HepG2 (cell line): ENCODE data around the gene TBL3. TPM values are rescaled to one million over a fixed set of nuclear protein-coding genes. Genes with fewer than 3 reads are reported as not detected.

Experiments used
- ELF4 ChIP-seq: sonication (generic); formaldehyde crosslinking; IDR thresholded peaks from 2 replicates; pipeline ENCODE4 v1.5.0; 2020; ENCODE audit warnings: missing genetic modification reagents, mild to moderate bottlenecking, moderate library complexity, borderline replicate concordance
- HMGXB4 ChIP-seq, 2 experiments: sonication (generic) in 1 of 2; formaldehyde crosslinking in 1 of 2; IDR thresholded peaks; 2 replicates each; pipeline versions ENCODE4 v1.4.0 to v1.6.1; 2018 to 2020; ENCODE audit warnings: missing genetic modification reagents in 2 of 2, borderline replicate concordance in 1 of 2, low read depth in 1 of 2, mild to moderate bottlenecking in 1 of 2, missing biosample characterization in 1 of 2
- KAT7 ChIP-seq: IDR thresholded peaks from 2 replicates; pipeline ENCODE4 v1.6.1; 2018; ENCODE audit warnings: borderline replicate concordance, missing compliant biosample characterization
- KDM4B ChIP-seq: sonication (generic); formaldehyde crosslinking; IDR thresholded peaks from 2 replicates; pipeline ENCODE4 v1.4.0; 2020; ENCODE audit warnings: missing genetic modification reagents
- KLF11 ChIP-seq: IDR thresholded peaks from 2 replicates; pipeline ENCODE4 v1.6.1; 2016; ENCODE audit warnings: missing compliant biosample characterization
- NFE2L2 ChIP-seq: fragments of 150-350 bp; IDR thresholded peaks from 2 replicates; pipeline ENCODE4 v1.6.1; 2014; ENCODE audit warnings: low read length
- ZBTB40 ChIP-seq, 2 experiments: fragments of 450-650 bp in 1 of 2; sonication (generic) in 1 of 2; formaldehyde crosslinking in 1 of 2; IDR thresholded peaks; 2 replicates each; pipeline versions ENCODE4 v1.6.1 to v1.8.0; 2016 to 2022; ENCODE audit warnings: antibody characterized with exemption in 1 of 2, mild to moderate bottlenecking in 1 of 2, missing genetic modification reagents in 1 of 2
- ZNF674 ChIP-seq: sonication (generic); formaldehyde crosslinking; IDR thresholded peaks from 2 replicates; pipeline ENCODE4 v1.5.0; 2020; ENCODE audit warnings: low read depth, mild to moderate bottlenecking, missing genetic modification reagents
- polyA plus RNA-seq, 8 experiments: library from polyadenylated mRNA; depleted of rRNA in 3 of 8; stranded (reverse) in 7 of 8; unstranded in 1 of 8; fragments of >200 nt; fragmentation: Illumina TruSeq in 4 of 8; extraction: Trizol in 4 of 8; gene quantifications; 2 replicates each; pipeline versions ENCODE4 v1.2.1 to v1.2.3, GENCODE V29; 2011 to 2016; ENCODE audit warnings: low read depth in 4 of 8, missing spikeins in 1 of 8, mixed read lengths in 1 of 8; ENCODE audit not compliant: insufficient read depth in 1 of 8
- total RNA-seq, 5 experiments: library from RNA; depleted of rRNA; stranded (reverse); fragments of >200 nt; fragmentation: Illumina TruSeq; extraction: Trizol; gene quantifications; 2 replicates each; pipeline ENCODE4 v1.2.3, GENCODE V29; 2016; ENCODE audit warnings: low read depth in 1 of 5
- TF ChIP-seq, protein P1 (sequence below): sonication (generic); formaldehyde crosslinking; IDR thresholded peaks from 2 replicates; pipeline ENCODE4 v1.4.0; 2020; ENCODE audit warnings: mild to moderate bottlenecking, missing genetic modification reagents
- TF ChIP-seq, protein P2 (sequence below): sonication (generic); formaldehyde crosslinking; IDR thresholded peaks from 2 replicates; pipeline ENCODE4 v1.5.1; 2020; ENCODE audit warnings: mild to moderate bottlenecking, missing genetic modification reagents, moderate library complexity

TBL3 gene
- total and polyA plus RNA-seq, 2 of the 13 experiments (the other 11 are each of a cell fraction or from before 2014, with no cell fraction given), result 16.8 to 38.0 TPM

DNA sequence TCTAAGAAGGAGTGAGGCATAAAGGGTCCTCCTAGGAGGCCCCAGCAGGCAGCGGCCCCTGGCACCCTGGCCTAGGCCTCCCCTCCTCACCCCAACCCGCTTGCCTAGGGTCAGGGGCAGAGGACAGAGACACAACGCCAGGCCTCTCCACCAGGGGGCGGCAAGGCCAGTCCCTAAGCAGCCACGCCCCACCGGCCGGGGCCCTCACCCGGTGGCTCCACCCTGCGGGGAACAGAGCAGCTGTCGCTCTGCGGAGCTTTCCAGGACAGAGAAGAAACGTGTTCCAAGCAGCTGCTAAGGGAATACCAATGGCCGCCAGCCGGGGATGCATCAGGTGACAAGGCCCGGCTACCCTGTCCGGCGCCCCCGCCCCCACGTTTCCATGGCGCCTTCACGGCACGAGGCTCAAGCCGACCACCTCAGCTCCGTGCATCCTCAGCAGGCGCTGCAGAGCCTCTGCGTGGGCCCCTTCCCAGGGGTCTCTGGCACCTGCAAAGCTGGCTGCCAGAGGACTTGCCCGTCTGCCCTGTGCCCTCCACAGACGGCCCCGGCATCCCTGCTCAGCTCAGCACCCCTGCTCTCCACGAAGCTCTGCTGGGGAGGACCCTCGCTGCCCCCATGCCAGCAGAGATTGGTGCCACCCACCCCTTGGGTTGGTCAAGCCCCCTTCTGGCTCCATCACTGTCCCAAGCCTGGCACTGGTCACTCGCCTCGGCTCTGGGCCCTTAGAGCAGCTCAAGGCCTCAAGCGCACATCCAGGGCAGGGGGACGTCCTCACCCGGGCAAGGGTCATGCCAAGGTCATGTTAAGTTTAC lies 32.2 kb downstream of the TBL3 start (continued):
- TF ChIP-seq, protein P1, sequence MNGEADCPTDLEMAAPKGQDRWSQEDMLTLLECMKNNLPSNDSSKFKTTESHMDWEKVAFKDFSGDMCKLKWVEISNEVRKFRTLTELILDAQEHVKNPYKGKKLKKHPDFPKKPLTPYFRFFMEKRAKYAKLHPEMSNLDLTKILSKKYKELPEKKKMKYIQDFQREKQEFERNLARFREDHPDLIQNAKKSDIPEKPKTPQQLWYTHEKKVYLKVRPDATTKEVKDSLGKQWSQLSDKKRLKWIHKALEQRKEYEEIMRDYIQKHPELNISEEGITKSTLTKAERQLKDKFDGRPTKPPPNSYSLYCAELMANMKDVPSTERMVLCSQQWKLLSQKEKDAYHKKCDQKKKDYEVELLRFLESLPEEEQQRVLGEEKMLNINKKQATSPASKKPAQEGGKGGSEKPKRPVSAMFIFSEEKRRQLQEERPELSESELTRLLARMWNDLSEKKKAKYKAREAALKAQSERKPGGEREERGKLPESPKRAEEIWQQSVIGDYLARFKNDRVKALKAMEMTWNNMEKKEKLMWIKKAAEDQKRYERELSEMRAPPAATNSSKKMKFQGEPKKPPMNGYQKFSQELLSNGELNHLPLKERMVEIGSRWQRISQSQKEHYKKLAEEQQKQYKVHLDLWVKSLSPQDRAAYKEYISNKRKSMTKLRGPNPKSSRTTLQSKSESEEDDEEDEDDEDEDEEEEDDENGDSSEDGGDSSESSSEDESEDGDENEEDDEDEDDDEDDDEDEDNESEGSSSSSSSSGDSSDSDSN (CRISPR knock-in tag), result peak; percentile 68
- no peak for TF ChIP-seq ELF4 (CRISPR knock-in tag)
- TF ChIP-seq KLF11 (CRISPR knock-in tag), result no peak
- peak; percentile 87 to 96 for TF ChIP-seq HMGXB4 (CRISPR knock-in tag; IDR thresholded peaks at IDR 0.05; ENCODE audit: borderline replicate concordance in 1 of 2, low read depth in 1 of 2)
- 0 out of 2 replicates have a peak, but pooled peaks have one; percentile 77 for TF ChIP-seq KAT7 (CRISPR knock-in tag)
- TF ChIP-seq, protein P2, sequence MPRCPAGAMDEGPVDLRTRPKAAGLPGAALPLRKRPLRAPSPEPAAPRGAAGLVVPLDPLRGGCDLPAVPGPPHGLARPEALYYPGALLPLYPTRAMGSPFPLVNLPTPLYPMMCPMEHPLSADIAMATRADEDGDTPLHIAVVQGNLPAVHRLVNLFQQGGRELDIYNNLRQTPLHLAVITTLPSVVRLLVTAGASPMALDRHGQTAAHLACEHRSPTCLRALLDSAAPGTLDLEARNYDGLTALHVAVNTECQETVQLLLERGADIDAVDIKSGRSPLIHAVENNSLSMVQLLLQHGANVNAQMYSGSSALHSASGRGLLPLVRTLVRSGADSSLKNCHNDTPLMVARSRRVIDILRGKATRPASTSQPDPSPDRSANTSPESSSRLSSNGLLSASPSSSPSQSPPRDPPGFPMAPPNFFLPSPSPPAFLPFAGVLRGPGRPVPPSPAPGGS (CRISPR knock-in tag), result peak; percentile 58; the same call in 1 of the 2 replicates
- TF ChIP-seq NFE2L2, result no peak
- no peak for TF ChIP-seq ZBTB40 (IDR thresholded peaks at IDR 0.05)
- TF ChIP-seq ZBTB40 (CRISPR knock-in tag; IDR thresholded peaks at IDR 0.05), result no peak
- no peak for TF ChIP-seq ZNF674
- TF ChIP-seq KDM4B (CRISPR knock-in tag), result peak; percentile 68; the same call in 1 of the 2 replicates
